OCI-LY3 (cell line): ENCODE data around the gene SAC3D1.

Experiments
- H2AFZ ChIP-seq: fragments of 200-600, 300-600 bp; shearing (Covaris generic); 2 replicates; pipeline ENCODE4 v1.6.0; 2014; ENCODE audit warnings: antibody characterized with exemption, low read depth, low read length
- H3K27ac ChIP-seq: fragments of 200-600, 300-600 bp; sonication (generic); 2 replicates; pipeline ENCODE4 v1.5.1; 2014; ENCODE audit warnings: mild to moderate bottlenecking, low read length, moderate library complexity, mixed read lengths
- H3K27me3 ChIP-seq: fragments of 200-600, 300-600 bp; sonication (generic); 2 replicates; pipeline ENCODE4 v1.6.1; 2014; ENCODE audit warnings: low read depth, low read length, mixed read lengths
- H3K36me3 ChIP-seq: fragments of 200-600, 300-600 bp; sonication (generic); replicated peaks from 2 replicates; pipeline ENCODE3; 2014; ENCODE audit warnings: low read depth, low read length, mixed read lengths
- H3K4me1 ChIP-seq: fragments of 300-600, 200-600 bp; sonication (generic); 2 replicates; pipeline ENCODE4 v1.6.1; 2014; ENCODE audit warnings: low read length, mixed read lengths
- H3K4me2 ChIP-seq: fragments of 200-600, 300-600 bp; sonication (generic); 2 replicates; pipeline ENCODE4 v1.6.1; 2014; ENCODE audit warnings: low read length, mixed read lengths
- H3K4me3 ChIP-seq: fragments of 300-600, 200-600 bp; sonication (generic); 2 replicates; pipeline ENCODE4 v1.5.1; 2014; ENCODE audit warnings: antibody characterized with exemption, mild to moderate bottlenecking, low read length, moderate library complexity
- H3K79me2 ChIP-seq: fragments of 300-600, 200-600 bp; shearing (Covaris generic); 2 replicates; pipeline ENCODE4 v1.6.1; 2014; ENCODE audit warnings: mild to moderate bottlenecking, low read length, mixed read lengths
- H3K9ac ChIP-seq: fragments of 300-600, 200-600 bp; shearing (Covaris generic); 2 replicates; pipeline ENCODE4 v1.6.0; 2014; ENCODE audit warnings: mild to moderate bottlenecking, low read length, moderate library complexity
- H3K9me3 ChIP-seq: fragments of 200-600, 300-600 bp; shearing (Covaris generic); 2 replicates; pipeline ENCODE4 v1.6.1; 2014; ENCODE audit warnings: low read length, mixed read lengths; ENCODE audit not compliant: insufficient read depth
- H4K20me1 ChIP-seq: fragments of 200-600, 300-600 bp; sonication (generic); 2 replicates; pipeline ENCODE4 v1.6.1; 2016; ENCODE audit warnings: low read length, mixed read lengths; ENCODE audit not compliant: insufficient read depth
- CTCF ChIP-seq: fragments of 200-600, 300-600 bp; sonication (generic); IDR thresholded peaks from 2 replicates; pipeline ENCODE4 v1.5.1; 2014; ENCODE audit warnings: antibody characterized with exemption, low read length, low read depth
- EZH2phosphoT487 ChIP-seq: fragments of 200-600 bp; shearing (Covaris generic); IDR thresholded peaks from 2 replicates; pipeline ENCODE4 v1.6.1; 2018; ENCODE audit warnings: antibody characterized with exemption, mixed run types, low read depth

Gene SAC3D1

GRCh38 chr11:65043881-65044501 is 3.0 kb downstream of the SAC3D1 start:
- no peaks in the 10 kb centered on the region for H4K20me1 ChIP-seq
- H3K27ac ChIP-seq: no peak overlapping the region
- no peak overlapping the region for H3K4me3 ChIP-seq
- H3K36me3 ChIP-seq: peaks cover 6% of the 10 kb centered on the region
- H3K79me2 ChIP-seq: no peaks in the 10 kb centered on the region
- H3K27me3 ChIP-seq: no peaks in the 10 kb centered on the region
- H3K4me2 ChIP-seq: no peak overlapping the region
- H3K9me3 ChIP-seq: no peaks in the 10 kb centered on the region
- peaks cover 9% of the 10 kb centered on the region; the same call in 1 of the 2 replicates for H3K4me1 ChIP-seq
- no peak overlapping the region for H3K9ac ChIP-seq
- TF ChIP-seq CTCF (no peak), EZH2phosphoT487 (no peak)
- H2AFZ ChIP-seq: no peak overlapping the region

GRCh38 chr11:65045061-65045460 is 4.1 kb downstream of the SAC3D1 start:
- no peak overlapping the region for H3K27ac ChIP-seq
- H4K20me1 ChIP-seq: no peaks in the 10 kb centered on the region
- H2AFZ ChIP-seq: no peak overlapping the region
- H3K4me3 ChIP-seq: no peak overlapping the region
- H3K79me2 ChIP-seq: no peaks in the 10 kb centered on the region
- H3K27me3 ChIP-seq: no peaks in the 10 kb centered on the region
- H3K36me3 ChIP-seq: peaks cover 6% of the 10 kb centered on the region
- no peaks in the 10 kb centered on the region for H3K9me3 ChIP-seq
- TF ChIP-seq EZH2phosphoT487 (no peak), CTCF (no peak)
- H3K9ac ChIP-seq: no peak overlapping the region
- no peak overlapping the region for H3K4me2 ChIP-seq
- H3K4me1 ChIP-seq: peaks cover 8% of the 10 kb centered on the region; the same call in 1 of the 2 replicates

- TF ChIP-seq EZH2phosphoT487: no peak
- TF ChIP-seq CTCF: no peak
- no peak overlapping the region for H3K9ac ChIP-seq
- peaks cover 3% of the 10 kb centered on the region; the same call in 1 of the 2 replicates for H3K4me1 ChIP-seq
These were observed 4.7 kb downstream of the SAC3D1 start for GRCh38 chr11:65045728-65046127.

GRCh38 chr11:65047581-65048422 is 6.8 kb downstream of the SAC3D1 start:
- no peak for TF ChIP-seq CTCF
- no peak for TF ChIP-seq EZH2phosphoT487
- no peak overlapping the region for H3K4me3 ChIP-seq
- peaks cover 5% of the 10 kb centered on the region for H3K4me1 ChIP-seq
- no peaks in the 10 kb centered on the region; the same call in 1 of the 2 replicates for H3K27me3 ChIP-seq
- H3K4me2 ChIP-seq: no peak overlapping the region
- no peaks in the 10 kb centered on the region for H3K79me2 ChIP-seq
- no peak overlapping the region for H3K27ac ChIP-seq
- no peak overlapping the region for H2AFZ ChIP-seq
- peaks cover 6% of the 10 kb centered on the region for H3K36me3 ChIP-seq
- no peak overlapping the region for H3K9ac ChIP-seq
- no peaks in the 10 kb centered on the region for H4K20me1 ChIP-seq
- no peaks in the 10 kb centered on the region for H3K9me3 ChIP-seq

More at GRCh38 chr11:65045728-65046127, 4.7 kb downstream of the SAC3D1 start:
- Histone ChIP-seq H3K4me3 (no peak overlapping the region), H3K4me2 (no peak overlapping the region), H3K79me2 (no peaks in the 10 kb centered on the region), H2AFZ (no peak overlapping the region), H3K36me3 (peaks cover 6% of the 10 kb centered on the region), H3K27ac (no peak overlapping the region), H4K20me1 (no peaks in the 10 kb centered on the region), H3K9me3 (no peaks in the 10 kb centered on the region), H3K27me3 (no peaks in the 10 kb centered on the region)
